VCaP (cell line): ENCODE data around the gene PTP4A2.

Source experiments
- H3K27ac ChIP-seq: fragments of 450-650 bp; 2 replicates; pipeline ENCODE4 v1.5.1; 2017
- CTCF ChIP-seq: fragments of 450-650 bp; conservative IDR thresholded peaks from 2 replicates; pipeline ENCODE4 v1.5.1; 2017; ENCODE audit warnings: mild to moderate bottlenecking, moderate library complexity

PTP4A2 gene

GRCh38 chr1:31878058-31878457, 60.1 kb downstream of the PTP4A2 start:
- no peak overlapping the region for H3K27ac ChIP-seq
- TF ChIP-seq CTCF: no peak

DNA sequence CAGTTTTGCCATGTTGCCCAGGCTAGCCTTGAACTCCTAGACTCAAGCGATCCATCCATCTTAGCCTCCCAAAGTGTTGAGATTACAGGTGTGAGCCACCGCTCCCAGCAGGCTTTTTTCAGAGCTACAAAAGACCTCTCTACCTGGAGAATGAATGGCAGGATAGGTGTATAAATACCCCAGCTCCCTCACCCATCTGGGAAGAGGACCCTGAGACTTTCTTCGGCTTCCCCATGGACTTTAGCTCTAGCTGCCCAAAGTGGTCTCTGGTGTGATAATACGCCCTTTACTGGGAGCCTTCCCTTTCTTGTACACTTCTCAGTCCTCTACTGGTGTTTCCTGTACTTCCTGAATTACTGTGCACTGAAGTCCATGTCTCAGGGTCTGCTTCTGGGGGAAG, 60.6 kb downstream of the PTP4A2 start:
- TF ChIP-seq CTCF: no peak
- no peak overlapping the region; the same call in 1 of the 2 replicates for H3K27ac ChIP-seq

GRCh38 chr1:31875636-31876236, 62.4 kb downstream of the PTP4A2 start:
- TF ChIP-seq CTCF: no peak
- peak overlapping the region; percentile 70 for H3K27ac ChIP-seq

GRCh38 chr1:31874942-31875341, 63.2 kb downstream of the PTP4A2 start:
- peak overlapping the region; percentile 70 for H3K27ac ChIP-seq
- TF ChIP-seq CTCF: no peak

DNA sequence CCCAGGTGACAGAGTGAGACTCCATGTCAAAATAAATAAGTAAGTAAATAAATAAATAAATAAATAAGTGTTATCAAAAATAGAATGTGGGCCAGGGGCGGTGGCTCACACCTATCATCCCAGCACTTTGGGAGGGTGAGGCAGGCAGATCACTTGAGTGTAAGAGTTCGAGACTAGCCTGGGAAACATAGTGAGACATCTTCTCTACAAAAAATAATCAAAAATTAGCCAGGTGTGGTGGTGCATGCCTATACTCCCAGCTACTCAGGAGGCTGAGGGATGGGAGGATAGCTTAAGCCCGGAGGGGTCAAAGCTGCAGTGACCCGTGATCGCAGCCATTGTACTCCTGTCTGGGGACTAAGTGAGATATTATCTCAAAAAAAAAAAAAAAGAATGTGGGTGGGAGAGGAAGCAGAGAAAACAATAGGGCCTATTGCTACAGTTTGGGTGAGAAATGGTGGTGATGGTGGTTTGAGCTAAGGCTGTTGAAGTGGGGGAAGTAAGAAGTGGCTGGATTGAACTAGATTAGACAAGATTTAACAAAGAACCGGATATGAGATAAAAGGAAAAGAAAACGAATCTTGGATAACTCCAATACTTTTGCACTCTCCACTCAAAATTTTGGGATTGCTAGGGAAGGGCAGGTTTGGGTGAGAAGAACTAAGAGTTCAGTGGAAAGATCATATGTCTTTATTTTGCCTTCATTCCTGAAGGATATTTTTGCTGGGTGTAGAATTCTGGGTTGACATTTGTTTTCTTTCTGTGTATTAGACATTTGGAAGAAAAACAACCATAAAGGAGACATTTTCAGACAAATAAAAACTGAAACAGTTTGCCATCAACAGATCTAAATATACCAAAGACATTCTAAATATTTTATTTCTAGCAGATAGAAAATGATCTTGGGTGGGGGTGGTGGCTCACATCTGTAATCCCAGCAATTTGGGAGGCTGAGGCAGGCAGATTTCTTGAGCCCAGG, 65.2 kb downstream of the PTP4A2 start:
- no peak for TF ChIP-seq CTCF
- H3K27ac ChIP-seq: no peak overlapping the region

DNA sequence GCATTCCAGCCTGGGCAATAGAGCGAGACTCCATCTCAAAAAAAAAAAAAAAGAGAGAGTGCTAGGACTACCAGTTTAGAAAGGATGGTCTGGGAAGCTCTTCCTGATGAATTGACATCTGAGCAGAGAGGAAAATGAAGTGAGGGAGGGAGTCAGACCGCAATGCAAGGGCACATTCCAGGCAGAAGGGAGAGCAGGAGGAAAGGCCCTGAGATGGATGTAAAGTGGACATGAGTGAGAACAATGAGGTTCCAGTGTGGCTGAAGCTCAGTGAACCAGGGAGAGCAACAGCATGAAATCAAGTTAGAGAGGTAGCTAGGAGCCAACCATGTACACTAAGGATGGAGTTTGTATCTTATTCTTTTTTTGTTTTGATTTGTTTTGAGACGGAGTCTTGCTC, 66.5 kb downstream of the PTP4A2 start:
- H3K27ac ChIP-seq: no peak overlapping the region
- TF ChIP-seq CTCF: no peak

GRCh38 chr1:31870086-31870736, 68.0 kb downstream of the PTP4A2 start:
- no peak for TF ChIP-seq CTCF

More at GRCh38 chr1:31870086-31870736, 68.0 kb downstream of the PTP4A2 start:
- no peak overlapping the region for H3K27ac ChIP-seq
